ENCODE data around the gene SELENOM. TPM values are rescaled to one million over a fixed set of nuclear protein-coding genes. Genes with fewer than 3 reads are reported as not detected.

SELENOM gene
- total RNA-seq, 1 experiment from 2014 or later, result 16.3 TPM

DNA sequence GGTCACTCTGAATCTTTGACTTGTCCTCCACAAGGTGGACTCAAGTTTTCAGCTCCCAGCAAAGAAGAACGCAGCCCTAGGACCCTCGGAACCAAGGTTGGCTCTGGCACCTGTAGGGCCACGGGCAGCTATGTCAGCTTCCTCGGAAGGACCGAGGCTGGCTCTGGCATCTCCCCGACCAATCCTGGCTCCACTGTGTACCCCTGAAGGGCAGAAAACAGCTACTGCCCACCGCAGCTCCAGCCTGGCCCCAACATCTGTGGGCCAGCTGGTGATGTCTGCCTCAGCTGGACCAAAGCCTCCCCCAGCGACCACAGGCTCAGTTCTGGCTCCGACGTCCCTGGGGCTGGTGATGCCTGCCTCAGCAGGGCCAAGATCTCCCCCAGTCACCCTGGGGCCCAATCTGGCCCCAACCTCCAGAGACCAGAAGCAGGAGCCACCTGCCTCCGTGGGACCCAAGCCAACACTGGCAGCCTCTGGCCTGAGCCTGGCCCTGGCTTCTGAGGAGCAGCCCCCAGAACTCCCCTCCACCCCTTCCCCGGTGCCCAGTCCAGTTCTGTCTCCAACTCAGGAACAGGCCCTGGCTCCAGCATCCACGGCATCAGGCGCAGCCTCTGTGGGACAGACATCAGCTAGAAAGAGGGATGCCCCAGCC, 17.6 kb upstream of the SELENOM start (continued):
- TF ChIP-seq ZNF416 (CRISPR knock-in tag; IDR thresholded peaks at IDR 0.05) (no peak), ZNF317 (CRISPR knock-in tag; IDR thresholded peaks at IDR 0.05; ENCODE audit: borderline replicate concordance, low read depth) (no peak), NFATC4 (CRISPR knock-in tag; IDR thresholded peaks at IDR 0.05) (no peak), ZBTB21 (CRISPR knock-in tag; IDR thresholded peaks at IDR 0.05; ENCODE audit: borderline replicate concordance) (no peak), ZNF219 (CRISPR knock-in tag; IDR thresholded peaks at IDR 0.05; ENCODE audit: borderline replicate concordance) (no peak)
- TF ChIP-seq, protein P1, sequence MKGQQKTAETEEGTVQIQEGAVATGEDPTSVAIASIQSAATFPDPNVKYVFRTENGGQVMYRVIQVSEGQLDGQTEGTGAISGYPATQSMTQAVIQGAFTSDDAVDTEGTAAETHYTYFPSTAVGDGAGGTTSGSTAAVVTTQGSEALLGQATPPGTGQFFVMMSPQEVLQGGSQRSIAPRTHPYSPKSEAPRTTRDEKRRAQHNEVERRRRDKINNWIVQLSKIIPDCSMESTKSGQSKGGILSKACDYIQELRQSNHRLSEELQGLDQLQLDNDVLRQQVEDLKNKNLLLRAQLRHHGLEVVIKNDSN (CRISPR knock-in tag; IDR thresholded peaks at IDR 0.05), result no peak
- TF ChIP-seq, protein P2, sequence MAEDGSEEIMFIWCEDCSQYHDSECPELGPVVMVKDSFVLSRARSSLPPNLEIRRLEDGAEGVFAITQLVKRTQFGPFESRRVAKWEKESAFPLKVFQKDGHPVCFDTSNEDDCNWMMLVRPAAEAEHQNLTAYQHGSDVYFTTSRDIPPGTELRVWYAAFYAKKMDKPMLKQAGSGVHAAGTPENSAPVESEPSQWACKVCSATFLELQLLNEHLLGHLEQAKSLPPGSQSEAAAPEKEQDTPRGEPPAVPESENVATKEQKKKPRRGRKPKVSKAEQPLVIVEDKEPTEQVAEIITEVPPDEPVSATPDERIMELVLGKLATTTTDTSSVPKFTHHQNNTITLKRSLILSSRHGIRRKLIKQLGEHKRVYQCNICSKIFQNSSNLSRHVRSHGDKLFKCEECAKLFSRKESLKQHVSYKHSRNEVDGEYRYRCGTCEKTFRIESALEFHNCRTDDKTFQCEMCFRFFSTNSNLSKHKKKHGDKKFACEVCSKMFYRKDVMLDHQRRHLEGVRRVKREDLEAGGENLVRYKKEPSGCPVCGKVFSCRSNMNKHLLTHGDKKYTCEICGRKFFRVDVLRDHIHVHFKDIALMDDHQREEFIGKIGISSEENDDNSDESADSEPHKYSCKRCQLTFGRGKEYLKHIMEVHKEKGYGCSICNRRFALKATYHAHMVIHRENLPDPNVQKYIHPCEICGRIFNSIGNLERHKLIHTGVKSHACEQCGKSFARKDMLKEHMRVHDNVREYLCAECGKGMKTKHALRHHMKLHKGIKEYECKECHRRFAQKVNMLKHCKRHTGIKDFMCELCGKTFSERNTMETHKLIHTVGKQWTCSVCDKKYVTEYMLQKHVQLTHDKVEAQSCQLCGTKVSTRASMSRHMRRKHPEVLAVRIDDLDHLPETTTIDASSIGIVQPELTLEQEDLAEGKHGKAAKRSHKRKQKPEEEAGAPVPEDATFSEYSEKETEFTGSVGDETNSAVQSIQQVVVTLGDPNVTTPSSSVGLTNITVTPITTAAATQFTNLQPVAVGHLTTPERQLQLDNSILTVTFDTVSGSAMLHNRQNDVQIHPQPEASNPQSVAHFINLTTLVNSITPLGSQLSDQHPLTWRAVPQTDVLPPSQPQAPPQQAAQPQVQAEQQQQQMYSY (CRISPR knock-in tag; IDR thresholded peaks at IDR 0.05), result no peak
- TF ChIP-seq, protein P3, sequence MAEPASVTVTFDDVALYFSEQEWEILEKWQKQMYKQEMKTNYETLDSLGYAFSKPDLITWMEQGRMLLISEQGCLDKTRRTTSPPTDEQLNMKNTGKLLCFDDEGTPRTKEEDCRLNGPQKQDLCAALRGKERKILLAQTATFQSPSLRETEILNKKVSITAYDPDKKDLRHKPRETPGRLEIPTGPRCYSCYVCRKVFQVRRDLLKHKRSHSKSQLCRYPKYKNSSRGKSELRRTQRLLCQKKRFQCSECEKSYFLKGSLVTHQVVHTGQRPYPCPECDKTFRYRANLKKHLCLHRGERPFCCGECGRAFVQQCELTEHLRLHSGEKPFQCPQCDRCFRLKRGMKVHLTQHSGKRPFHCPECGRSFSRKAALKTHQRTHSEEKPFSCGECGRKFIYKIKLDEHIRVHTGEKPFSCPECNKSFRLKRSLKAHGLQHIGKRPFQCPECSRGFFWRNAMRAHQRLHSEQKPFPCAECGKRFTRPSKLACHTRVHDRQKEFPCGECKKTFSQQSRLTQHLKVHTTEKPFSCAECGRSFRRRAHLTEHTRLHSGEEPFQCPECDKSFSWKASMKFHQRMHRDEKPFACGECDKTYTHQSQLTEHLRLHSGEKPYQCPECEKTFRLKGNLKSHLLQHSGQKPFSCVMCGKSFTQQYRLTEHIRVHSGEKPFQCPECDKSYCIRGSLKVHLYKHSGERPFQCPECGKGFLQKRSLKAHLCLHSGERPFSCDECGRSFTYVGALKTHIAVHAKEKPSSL (CRISPR knock-in tag; conservative IDR thresholded peaks at IDR 0.05), result no peak

DNA sequence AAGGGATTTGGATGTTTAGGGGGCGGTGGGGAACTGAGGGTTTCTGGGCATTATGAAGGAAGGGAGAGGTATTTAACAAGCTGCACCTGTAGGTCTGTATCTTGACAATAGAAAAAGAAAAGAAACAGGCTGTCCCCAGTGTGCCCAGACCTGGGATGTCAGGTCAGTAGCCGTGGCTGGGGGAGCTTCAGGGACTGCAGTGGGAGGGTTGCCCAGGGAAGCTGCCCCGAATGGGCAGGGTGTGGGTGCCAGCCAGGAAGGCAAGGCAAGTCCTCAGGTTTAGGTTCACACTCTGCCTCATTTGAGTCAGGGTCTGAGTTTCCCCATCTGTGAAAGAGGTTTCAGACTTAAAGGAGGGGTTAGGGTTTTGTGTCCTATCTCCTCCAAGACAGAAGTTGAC, 16.9 kb upstream of the SELENOM start:
- H3K27ac Mint-ChIP-seq, result no peak overlapping the region

More for the DNA sequence above, 16.9 kb upstream of the SELENOM start:
- Mint-ChIP-seq H3K9me3 (no peaks in the 10 kb centered on the region), H3K4me3 (no peak overlapping the region), H3K27me3 (ENCODE audit: low read depth) (peaks cover 3% of the 10 kb centered on the region; the same call in 1 of the 2 replicates), H3K36me3 (no peaks in the 10 kb centered on the region), H3K4me1 (peaks cover 36% of the 10 kb centered on the region)
- CTCF ChIA-PET, result interaction anchor here (1.2 to 1.5 kb wide), 4 partner anchors 17 to 149 kb away, joined by 3 to 8 read pairs (median 6); partner anchors contain the start of gene SELENOM
- ATAC-seq (no peak), DNase-seq (ENCODE audit: low spot score) (no peak)
- POLR2A ChIA-PET, result no interaction called here
- TF ChIP-seq ZNF219 (CRISPR knock-in tag; IDR thresholded peaks at IDR 0.05; ENCODE audit: borderline replicate concordance) (no peak), GTF2I (CRISPR knock-in tag; conservative IDR thresholded peaks at IDR 0.05) (no peak), ZNF263 (CRISPR knock-in tag; IDR thresholded peaks at IDR 0.05; ENCODE audit: low read depth) (no peak), SMAD4 (CRISPR knock-in tag; IDR thresholded peaks at IDR 0.05) (no peak), FOXK1 (CRISPR knock-in tag; IDR thresholded peaks at IDR 0.05) (no peak), NR2C2 (CRISPR knock-in tag; IDR thresholded peaks at IDR 0.05) (no peak), ZBTB21 (CRISPR knock-in tag; IDR thresholded peaks at IDR 0.05; ENCODE audit: borderline replicate concordance) (no peak), GABPB1 (CRISPR knock-in tag; IDR thresholded peaks at IDR 0.05) (no peak)
- TF ChIP-seq, protein P4, sequence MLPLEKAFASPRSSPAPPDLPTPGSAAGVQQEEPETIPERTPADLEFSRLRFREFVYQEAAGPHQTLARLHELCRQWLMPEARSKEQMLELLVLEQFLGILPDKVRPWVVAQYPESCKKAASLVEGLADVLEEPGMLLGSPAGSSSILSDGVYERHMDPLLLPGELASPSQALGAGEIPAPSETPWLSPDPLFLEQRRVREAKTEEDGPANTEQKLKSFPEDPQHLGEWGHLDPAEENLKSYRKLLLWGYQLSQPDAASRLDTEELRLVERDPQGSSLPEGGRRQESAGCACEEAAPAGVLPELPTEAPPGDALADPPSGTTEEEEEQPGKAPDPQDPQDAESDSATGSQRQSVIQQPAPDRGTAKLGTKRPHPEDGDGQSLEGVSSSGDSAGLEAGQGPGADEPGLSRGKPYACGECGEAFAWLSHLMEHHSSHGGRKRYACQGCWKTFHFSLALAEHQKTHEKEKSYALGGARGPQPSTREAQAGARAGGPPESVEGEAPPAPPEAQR (CRISPR knock-in tag; IDR thresholded peaks at IDR 0.05), result no peak
- TF ChIP-seq, protein P5, sequence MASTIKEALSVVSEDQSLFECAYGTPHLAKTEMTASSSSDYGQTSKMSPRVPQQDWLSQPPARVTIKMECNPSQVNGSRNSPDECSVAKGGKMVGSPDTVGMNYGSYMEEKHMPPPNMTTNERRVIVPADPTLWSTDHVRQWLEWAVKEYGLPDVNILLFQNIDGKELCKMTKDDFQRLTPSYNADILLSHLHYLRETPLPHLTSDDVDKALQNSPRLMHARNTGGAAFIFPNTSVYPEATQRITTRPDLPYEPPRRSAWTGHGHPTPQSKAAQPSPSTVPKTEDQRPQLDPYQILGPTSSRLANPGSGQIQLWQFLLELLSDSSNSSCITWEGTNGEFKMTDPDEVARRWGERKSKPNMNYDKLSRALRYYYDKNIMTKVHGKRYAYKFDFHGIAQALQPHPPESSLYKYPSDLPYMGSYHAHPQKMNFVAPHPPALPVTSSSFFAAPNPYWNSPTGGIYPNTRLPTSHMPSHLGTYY (CRISPR knock-in tag; IDR thresholded peaks at IDR 0.05), result no peak
- TF ChIP-seq, protein P6, sequence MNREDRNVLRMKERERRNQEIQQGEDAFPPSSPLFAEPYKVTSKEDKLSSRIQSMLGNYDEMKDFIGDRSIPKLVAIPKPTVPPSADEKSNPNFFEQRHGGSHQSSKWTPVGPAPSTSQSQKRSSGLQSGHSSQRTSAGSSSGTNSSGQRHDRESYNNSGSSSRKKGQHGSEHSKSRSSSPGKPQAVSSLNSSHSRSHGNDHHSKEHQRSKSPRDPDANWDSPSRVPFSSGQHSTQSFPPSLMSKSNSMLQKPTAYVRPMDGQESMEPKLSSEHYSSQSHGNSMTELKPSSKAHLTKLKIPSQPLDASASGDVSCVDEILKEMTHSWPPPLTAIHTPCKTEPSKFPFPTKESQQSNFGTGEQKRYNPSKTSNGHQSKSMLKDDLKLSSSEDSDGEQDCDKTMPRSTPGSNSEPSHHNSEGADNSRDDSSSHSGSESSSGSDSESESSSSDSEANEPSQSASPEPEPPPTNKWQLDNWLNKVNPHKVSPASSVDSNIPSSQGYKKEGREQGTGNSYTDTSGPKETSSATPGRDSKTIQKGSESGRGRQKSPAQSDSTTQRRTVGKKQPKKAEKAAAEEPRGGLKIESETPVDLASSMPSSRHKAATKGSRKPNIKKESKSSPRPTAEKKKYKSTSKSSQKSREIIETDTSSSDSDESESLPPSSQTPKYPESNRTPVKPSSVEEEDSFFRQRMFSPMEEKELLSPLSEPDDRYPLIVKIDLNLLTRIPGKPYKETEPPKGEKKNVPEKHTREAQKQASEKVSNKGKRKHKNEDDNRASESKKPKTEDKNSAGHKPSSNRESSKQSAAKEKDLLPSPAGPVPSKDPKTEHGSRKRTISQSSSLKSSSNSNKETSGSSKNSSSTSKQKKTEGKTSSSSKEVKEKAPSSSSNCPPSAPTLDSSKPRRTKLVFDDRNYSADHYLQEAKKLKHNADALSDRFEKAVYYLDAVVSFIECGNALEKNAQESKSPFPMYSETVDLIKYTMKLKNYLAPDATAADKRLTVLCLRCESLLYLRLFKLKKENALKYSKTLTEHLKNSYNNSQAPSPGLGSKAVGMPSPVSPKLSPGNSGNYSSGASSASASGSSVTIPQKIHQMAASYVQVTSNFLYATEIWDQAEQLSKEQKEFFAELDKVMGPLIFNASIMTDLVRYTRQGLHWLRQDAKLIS (CRISPR knock-in tag; IDR thresholded peaks at IDR 0.05; ENCODE audit: borderline replicate concordance), result no peak
- TF ChIP-seq, protein P7, sequence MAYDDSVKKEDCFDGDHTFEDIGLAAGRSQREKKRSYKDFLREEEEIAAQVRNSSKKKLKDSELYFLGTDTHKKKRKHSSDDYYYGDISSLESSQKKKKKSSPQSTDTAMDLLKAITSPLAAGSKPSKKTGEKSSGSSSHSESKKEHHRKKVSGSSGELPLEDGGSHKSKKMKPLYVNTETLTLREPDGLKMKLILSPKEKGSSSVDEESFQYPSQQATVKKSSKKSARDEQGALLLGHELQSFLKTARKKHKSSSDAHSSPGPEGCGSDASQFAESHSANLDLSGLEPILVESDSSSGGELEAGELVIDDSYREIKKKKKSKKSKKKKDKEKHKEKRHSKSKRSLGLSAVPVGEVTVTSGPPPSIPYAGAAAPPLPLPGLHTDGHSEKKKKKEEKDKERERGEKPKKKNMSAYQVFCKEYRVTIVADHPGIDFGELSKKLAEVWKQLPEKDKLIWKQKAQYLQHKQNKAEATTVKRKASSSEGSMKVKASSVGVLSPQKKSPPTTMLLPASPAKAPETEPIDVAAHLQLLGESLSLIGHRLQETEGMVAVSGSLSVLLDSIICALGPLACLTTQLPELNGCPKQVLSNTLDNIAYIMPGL (CRISPR knock-in tag; IDR thresholded peaks at IDR 0.05), result no peak
